GM06990 (cell line): ENCODE data around the gene PPP2R1B.
A peak's percentile ranks its signal among the peaks of the same experiment; 100 is the strongest.

ENCODE experiments used
- DNase-seq: peaks from one replicate; pipeline ENCODE4 v3.0.0-alpha.2; 2011; ENCODE audit not compliant: insufficient read length; ENCODE audit errors: extremely low read depth
- H3K27me3 ChIP-seq: replicated peaks from 2 replicates; pipeline ENCODE4 v1.6.0; 2011; ENCODE audit warnings: low read length; ENCODE audit not compliant: control insufficient read depth, insufficient read depth
- H3K36me3 ChIP-seq: 2 replicates; pipeline ENCODE4 v1.5.1; 2011; ENCODE audit warnings: low read length; ENCODE audit not compliant: control insufficient read depth, insufficient read depth
- H3K4me3 ChIP-seq: replicated peaks from 2 replicates; pipeline ENCODE4 v1.5.1; 2011; ENCODE audit warnings: low read depth, mild to moderate bottlenecking, control low read depth, low read length
- TF ChIP-seq, protein P1 (sequence below): IDR thresholded peaks from 2 replicates; pipeline ENCODE4 v1.5.1; 2011; ENCODE audit warnings: low read length, control low read depth, mild to moderate bottlenecking, inconsistent platforms; ENCODE audit not compliant: insufficient read depth, poor library complexity, severe bottlenecking

The PPP2R1B gene

DNA sequence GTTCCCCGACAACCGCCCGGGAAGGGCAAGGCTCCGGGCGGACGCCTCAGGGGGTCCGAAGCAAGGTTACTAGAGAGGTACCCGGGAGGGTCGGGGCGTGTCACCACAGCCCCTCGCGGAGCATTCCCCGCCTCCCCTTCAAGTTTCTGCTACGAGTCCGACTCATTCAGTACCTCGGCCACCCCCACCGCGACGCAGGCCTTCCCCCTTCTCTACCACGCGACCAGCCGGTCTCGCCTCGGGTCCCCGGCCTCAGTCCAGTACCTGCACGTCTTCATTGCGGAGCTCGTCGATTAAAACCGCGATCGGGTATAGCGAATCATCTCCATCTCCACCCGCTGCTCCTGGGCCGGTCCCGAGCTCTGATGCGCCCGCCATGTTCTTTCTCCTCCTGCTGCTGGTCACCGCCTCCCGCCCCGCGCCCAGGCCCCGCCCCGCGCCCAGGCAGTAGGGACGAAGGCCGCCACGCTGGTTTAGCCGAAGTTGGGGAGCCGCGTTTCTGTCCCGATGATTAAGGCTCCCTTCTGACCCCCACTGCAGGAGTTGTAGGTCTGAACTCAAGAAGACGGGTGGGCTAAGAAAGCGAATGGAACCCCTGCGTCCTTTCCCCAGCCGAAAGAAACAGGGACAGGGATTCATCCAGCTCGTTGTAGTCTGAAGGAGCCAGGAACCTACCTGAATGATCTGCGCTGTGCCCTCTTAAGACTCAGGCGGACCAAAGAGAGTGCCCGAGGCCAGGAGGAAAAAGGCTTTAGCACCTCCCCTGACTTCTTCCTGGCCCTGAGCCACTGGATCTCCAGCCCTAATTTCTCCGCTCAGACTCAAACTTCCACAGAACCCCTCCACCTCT, at the start of gene PPP2R1B:
PPP2R1B (minus strand) TSS at position 406 of the 850 bp plus-strand sequence; CDS start at position 378, 28 bp downstream.
- TF ChIP-seq, protein P1, sequence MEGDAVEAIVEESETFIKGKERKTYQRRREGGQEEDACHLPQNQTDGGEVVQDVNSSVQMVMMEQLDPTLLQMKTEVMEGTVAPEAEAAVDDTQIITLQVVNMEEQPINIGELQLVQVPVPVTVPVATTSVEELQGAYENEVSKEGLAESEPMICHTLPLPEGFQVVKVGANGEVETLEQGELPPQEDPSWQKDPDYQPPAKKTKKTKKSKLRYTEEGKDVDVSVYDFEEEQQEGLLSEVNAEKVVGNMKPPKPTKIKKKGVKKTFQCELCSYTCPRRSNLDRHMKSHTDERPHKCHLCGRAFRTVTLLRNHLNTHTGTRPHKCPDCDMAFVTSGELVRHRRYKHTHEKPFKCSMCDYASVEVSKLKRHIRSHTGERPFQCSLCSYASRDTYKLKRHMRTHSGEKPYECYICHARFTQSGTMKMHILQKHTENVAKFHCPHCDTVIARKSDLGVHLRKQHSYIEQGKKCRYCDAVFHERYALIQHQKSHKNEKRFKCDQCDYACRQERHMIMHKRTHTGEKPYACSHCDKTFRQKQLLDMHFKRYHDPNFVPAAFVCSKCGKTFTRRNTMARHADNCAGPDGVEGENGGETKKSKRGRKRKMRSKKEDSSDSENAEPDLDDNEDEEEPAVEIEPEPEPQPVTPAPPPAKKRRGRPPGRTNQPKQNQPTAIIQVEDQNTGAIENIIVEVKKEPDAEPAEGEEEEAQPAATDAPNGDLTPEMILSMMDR, result no peak
- peak; percentile 84 for DNase-seq
- Histone ChIP-seq H3K4me3 (peak within 1 kb of the TSS; percentile 95), H3K36me3 (no peaks in the 10 kb centered on the region; the same call in 1 of the 2 replicates), H3K27me3 (no peaks in the 10 kb centered on the region)

DNA sequence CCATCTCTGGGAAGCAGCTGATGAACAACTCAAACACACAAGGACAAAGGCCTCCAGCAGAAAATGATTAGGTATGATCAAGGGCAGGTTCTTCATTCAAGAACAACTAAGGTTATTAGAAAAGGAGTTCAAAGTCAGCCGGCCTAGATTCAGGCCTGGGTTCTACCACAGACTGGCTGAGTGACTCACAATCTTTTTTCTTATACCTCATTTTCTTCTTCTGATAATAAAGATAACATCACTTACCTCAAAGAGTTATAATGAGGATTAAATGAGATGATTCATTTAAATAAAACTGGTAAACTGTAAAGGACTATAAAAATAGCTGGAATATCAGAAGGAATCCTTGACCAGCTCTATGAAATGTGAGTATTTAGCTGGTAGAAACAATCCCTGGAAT, 49.3 kb upstream of the PPP2R1B start:
- Histone ChIP-seq H3K36me3 (no peaks in the 10 kb centered on the region), H3K27me3 (no peaks in the 10 kb centered on the region), H3K4me3 (no peak overlapping the region)
- TF ChIP-seq, protein P1, result no peak
- DNase-seq, result no peak

GRCh38 chr11:111814557-111815320, 48.5 kb upstream of the PPP2R1B start:
- DNase-seq, result no peak
- no peak overlapping the region for H3K4me3 ChIP-seq
- H3K36me3 ChIP-seq, result peaks cover 1% of the 10 kb centered on the region
- TF ChIP-seq, protein P1, result no peak
- H3K27me3 ChIP-seq, result no peaks in the 10 kb centered on the region

DNA sequence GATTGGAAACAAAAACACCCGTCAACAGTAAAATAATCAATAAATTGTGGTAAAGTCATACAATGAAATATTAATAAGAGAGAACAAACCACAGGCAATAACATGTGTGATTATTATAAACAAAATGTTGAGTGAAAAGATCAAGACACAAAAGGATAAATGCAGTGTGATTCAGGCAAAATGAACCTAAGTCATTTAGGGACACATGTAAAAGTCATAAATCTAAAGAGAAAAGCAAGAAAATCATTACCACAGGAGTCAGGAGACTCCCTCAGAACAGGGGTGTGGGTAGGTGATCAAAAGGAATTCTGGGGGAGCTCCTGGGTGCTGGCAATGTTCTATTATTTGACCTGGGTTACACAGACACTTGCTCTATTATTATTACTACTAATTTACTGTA, 47.9 kb upstream of the PPP2R1B start:
- TF ChIP-seq, protein P1, result no peak
- no peaks in the 10 kb centered on the region for H3K27me3 ChIP-seq
- H3K4me3 ChIP-seq, result no peak overlapping the region
- DNase-seq, result no peak
- H3K36me3 ChIP-seq, result peaks cover 1% of the 10 kb centered on the region

GRCh38 chr11:111812211-111812610, 46.0 kb upstream of the PPP2R1B start:
- H3K36me3 ChIP-seq, result peaks cover 1% of the 10 kb centered on the region
- no peaks in the 10 kb centered on the region for H3K27me3 ChIP-seq
- no peak overlapping the region for H3K4me3 ChIP-seq
- TF ChIP-seq, protein P1, result no peak
- no peak for DNase-seq
